ENCODE measurements around the gene NKX2-4. TPM values are rescaled to one million over a fixed set of nuclear protein-coding genes. Genes with fewer than 3 reads are reported as not detected.
"Not testable (repeated sequence)": the region's sequence is repeated elsewhere in the genome, so short reads cannot be mapped to it uniquely, and the experiment has no call there.

NKX2-4 gene
- polyA plus RNA-seq, 4 donors, result not detected

DNA sequence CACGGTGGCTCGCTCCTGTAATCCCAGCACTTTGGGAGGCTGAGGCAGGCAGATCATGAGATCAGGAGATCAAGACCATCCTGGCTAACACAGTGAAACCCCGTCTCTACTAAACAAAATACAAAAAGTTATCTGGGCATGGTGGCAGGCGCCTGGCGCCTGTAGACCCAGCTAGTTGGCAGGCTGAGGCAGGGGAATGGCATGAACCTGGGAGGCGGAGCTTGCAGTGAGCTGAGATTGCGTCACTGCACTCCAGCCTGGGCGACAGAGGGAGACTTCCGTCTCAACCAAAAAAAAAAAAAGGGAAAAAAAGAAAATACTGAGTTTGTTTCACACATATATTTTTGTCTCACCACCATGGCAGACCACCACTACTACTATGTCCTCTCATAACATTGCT lies 31.1 kb downstream of the NKX2-4 start:
- not testable (repeated sequence) for DNase-seq (ENCODE audit: low read depth in 4 of 4, low spot score in 3 of 4)

DNA sequence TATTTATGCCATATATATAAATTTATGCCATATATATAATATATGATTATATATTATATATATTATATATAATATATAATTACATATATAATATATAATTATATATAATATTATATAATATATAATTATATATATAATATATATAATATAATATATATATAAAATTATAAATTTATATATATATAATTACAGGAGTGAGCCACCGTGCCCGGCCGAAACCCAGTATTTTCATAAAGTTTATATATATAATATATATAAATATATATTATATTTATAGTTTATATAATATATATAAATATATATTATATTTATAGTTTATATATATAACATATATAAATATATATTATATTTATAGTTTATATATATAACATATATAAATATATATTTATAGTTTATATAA lies 31.6 kb downstream of the NKX2-4 start:
- no peak for DNase-seq (ENCODE audit: low read depth in 4 of 4, low spot score in 3 of 4)

- DNase-seq (ENCODE audit: low read depth in 4 of 4, low spot score in 3 of 4), result no peak
Measured at GRCh38 chr20:21364413-21364812, 32.9 kb downstream of the NKX2-4 start.

DNA sequence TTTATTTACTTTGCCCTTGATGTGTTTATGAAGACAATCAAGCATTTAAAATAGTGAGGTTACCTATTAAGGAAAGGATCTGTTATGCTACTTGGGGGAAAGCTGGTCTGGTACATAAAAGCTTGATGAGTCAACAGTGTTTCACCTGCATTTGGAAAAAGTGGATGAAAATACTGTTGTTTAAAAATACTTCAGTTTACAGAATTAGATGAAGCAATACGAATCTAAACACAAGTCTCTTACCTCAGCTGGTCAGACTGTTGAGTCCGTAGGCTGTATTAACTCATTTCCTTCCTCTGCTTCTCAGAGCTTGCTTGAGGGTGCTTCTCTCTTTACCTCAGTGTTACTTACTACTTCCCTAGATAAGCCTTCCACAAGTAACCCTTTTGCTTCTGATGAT lies 36.1 kb downstream of the NKX2-4 start:
- no peak for DNase-seq (ENCODE audit: low read depth in 4 of 4, low spot score in 3 of 4)

GRCh38 chr20:21360705-21361104 lies 36.6 kb downstream of the NKX2-4 start:
- no peak for DNase-seq (ENCODE audit: low read depth in 4 of 4, low spot score in 3 of 4)

GRCh38 chr20:21358737-21359136 lies 38.6 kb downstream of the NKX2-4 start:
- no peak for DNase-seq (ENCODE audit: low read depth in 4 of 4, low spot score in 3 of 4)

- DNase-seq (ENCODE audit: low read depth in 4 of 4, low spot score in 3 of 4), result no peak
Measured at GRCh38 chr20:21357844-21358243, 39.5 kb downstream of the NKX2-4 start.

GRCh38 chr20:21356386-21356785 lies 40.9 kb downstream of the NKX2-4 start:
- no peak for DNase-seq (ENCODE audit: low read depth in 4 of 4, low spot score in 3 of 4)

DNA sequence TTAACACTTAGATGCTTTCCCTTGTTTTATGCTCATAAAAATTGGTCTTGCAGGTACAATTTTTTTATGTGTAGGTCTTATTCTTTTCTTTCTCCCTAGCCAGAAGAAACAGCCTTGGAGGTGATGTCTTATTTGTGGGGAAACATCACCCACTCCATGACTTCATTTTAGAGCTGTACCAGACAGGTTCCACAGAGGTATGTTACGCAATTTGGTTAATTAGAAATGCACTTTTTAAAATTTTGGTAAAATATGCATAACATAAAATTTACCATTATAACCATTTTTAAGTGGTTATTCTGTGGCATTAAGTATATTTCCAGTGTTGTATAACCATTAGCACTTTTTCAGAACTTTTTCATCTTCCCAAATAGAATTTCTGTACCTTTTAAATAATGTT lies 41.3 kb downstream of the NKX2-4 start:
- no peak for DNase-seq (ENCODE audit: low read depth in 4 of 4, low spot score in 3 of 4)

DNA sequence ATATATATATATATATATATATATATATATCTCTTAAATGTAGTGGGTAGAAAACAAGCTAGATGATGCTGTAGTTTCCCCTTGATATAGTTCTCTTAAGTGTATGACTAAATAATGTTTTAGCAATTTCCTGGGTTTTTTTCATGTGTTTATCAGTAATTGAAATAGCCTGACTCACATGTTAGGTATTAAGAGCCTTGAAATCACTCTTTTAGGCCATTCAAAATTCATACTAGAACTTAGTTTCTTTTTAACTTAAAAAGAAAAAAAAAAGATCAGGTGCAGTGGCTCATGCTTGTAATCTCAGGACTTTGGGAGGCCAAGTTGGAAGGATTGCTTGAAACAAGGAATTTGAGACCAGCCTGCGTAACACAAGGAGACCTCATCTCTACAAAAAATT lies 44.1 kb downstream of the NKX2-4 start:
- DNase-seq (ENCODE audit: low read depth in 4 of 4, low spot score in 3 of 4), result no peak

DNA sequence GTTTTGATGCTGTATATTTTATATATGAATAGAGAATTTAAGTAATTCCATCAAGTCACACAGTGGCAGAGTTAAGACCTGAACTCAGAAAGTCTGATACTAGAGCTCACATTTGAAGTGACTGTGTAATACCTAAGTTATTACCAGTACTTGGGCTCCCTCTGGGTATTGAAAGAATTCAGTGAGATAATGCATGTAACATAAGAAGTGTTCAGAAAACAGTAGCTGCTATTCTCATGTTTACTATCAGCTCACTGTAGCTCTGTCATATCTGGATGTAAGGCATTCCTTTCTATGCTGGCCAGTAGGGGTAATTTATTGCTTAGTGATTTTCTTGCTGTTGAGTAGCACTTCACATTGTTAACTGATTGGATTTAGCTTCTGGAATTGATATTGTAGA lies 44.6 kb downstream of the NKX2-4 start:
- no peak for DNase-seq (ENCODE audit: low read depth in 4 of 4, low spot score in 3 of 4)

Other genes starting within 250 kb of the NKX2-4 start
- 100 to 1,000 TPM in 2 of 4 donors, 10 to 100 TPM in 2; 88.5 to 109 (median 102) TPM for gene XRN2, start 94.2 kb downstream of the NKX2-4 start, polyA plus RNA-seq (ENCODE audit: insufficient read length in 4 of 4)
- gene NKX2-2, start 116.5 kb upstream of the NKX2-4 start, polyA plus RNA-seq (ENCODE audit: insufficient read length in 4 of 4), result not detected

All from right renal pelvis (tissue), 4 donors.